Activated T-cell treated with anti-CD3 and anti-CD28 coated beads for 48 hours (primary cell): Measurements from ENCODE around the gene CHST11.

Source experiments
- DNase-seq: peaks from one replicate; pipeline ENCODE4 v3.0.0-alpha.2; 2020; ENCODE audit warnings: low read depth

CHST11 gene

DNA sequence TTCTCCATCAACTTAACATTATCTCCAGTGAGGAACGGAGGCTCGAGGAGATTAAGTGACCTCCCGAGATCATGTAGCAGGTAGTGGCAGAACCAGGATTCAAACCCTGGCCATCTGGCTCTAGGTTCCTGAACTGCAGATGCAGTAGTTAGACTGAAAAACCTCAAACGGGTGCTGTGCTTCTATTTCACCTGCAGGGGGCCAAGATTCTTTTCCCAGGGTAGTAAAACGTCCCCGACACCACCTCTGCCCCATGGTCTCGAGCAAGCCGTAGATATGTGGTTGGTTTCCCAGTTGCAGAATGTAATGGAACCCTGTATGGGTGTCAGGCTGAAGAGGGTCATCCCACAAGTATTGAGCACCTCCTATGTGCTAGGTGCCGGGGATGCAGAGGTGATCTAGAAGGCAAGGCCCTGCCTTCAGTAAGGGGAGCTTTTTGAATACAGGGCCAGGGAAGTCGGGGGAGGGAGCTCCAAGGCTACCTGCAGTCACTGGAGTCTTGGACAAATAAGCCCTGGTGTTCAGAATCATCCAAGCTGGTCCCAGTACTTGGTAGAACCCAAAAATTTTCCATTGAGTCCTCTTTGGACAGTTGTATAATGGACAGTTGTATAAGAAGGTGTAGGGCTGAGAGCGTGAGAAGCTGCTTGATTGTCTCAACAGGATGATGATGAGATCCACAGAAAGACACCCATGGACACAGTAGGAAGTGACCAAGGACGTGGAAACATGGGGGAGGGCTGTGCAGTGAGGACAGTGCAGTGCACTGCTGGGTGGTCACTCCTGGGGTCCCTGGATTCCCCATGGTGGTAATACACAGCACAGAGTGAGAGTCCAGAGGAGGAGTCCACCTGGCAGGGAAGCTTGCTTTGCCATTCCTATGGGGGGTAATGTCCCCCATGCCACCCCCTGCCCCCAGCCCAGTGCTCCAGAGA lies 197.2 kb downstream of the CHST11 start:
- DNase-seq, result no peak

DNA sequence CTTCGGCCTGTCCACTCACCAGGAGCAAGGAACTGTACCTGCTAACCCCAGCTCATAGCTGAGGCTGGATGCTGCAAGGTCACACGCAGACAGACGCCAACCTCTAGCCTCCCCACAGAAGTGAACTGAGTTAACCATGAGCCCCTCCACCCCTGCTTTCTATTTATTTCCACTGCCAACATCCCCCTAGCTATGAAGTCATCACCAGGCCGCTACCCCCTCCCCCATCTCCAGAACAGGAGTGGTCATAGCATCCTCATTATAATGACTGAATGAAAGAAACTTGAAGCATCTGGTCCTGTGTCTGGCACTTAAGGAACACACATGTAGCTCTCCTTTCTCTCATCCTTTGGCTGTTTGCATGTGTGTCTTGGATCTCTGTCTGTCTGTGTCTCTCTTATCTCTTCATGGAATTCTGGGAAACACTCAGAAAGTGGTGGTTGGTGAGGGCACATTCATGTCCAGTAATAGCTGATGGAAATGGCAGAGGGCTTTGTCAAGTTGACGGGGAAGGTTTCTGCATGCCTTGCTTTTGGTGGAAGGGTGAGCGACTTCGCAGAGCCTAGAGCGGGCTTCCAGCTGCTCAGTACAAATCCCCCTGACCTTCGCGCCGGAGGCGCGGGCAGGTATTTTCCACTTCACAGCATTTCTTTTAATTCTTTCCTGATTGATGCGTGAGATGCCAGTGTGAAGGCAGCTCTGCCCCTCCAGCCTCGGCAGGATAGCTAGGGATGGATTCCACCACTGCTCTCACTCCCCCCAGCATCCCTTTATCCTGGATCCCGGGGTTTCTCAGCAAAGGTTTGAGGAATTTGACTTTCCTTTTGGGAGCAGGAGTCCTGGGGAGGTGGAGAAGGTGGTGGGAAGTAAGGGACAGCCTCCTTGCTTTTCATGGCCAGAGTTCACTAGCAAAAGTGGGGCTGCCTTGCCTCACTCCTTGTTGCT lies 198.2 kb downstream of the CHST11 start:
- DNase-seq, result no peak

DNA sequence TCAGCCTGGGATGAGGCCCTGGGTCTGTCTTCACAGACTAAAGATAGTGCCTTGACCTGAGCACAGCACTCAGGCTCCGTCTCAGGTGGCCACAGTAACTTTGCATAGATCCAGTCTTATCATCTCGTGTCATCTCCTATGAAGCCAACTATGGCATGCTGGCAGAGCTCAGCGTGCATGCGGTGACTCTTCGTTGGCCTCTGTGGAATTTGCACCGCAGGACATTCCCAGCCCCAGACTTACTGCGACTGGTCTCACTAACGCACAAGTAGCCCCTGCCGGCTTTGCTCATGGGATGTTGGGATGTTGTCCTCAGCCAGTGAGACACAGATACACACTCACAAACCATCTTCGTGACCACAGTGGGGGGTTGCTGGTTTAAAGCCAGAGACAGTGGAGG lies 199.6 kb downstream of the CHST11 start:
- DNase-seq, result no peak

DNA sequence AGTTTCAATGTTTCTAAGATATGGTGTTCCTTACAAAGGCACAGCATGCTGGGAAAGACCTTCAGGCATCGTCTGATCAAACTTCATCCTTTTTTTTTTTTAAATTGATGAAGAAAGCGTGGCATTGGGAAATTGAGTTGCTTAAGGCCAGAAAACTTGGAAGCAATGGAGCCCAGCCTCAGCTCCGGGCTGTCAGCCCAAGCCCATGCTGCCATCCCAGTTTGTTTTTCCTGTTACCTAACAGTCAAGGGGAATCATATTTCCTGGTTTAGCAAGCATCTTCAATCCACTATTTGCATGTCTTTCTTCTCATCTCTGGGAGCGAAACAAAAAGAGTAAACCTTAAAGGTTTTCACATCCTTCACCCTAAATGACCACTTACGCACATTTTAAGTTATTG lies 200.2 kb downstream of the CHST11 start:
- no peak for DNase-seq

DNA sequence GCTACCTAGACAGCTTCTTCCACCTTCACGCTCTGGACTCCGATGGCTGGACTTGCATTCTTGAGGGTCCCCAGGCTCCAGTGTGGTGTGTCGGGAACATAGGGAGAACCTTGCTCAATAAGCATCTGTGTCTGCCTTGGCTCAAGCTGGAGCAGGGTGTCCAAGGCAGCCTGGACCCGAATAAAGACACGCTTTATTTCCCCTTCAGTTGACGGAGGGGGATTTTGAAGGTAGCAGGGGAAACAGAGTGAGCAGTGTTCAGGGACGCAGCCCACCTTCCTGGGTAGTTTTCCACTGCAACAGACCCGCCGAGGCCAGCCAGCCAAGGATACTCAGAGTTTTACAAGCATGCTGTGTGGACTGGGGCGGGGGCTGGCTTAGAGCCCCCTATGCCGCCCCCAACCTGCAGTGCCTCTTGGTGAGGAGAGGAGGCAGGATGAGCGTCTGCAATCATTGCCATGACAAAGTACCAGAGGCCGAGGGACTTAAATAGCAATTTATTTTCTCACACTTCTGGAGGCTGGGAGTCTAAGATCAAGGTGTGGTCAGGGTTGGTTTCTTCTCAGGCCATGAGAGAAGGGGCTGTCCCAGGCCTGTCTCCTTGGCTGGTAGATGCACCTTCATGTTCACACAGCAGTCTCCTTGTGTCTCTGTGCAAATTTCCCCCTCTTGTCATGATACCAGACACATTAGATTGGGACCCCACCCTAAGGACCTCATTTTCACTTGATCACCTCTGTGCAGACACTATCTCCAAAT lies 201.2 kb downstream of the CHST11 start:
- DNase-seq, result no peak

DNA sequence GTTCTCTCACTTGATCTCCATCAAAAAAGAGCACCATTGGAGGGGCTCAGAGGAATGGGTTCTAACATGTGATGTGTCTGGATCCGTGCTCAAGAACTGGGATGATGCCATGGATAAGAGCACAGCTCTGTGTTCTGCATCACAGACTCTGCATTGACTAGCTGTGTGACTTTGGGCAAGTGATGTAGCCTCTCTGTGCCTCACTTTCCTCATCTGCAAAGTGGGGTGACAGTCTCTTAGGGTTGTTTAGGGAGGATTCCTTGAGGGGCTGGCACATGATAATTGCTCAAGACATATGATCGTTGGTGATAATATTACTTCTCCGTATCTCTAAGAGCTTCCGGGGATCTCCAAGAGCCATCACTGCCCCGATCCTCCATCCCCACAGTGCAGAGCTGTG lies 202.3 kb downstream of the CHST11 start:
- DNase-seq, result no peak

DNA sequence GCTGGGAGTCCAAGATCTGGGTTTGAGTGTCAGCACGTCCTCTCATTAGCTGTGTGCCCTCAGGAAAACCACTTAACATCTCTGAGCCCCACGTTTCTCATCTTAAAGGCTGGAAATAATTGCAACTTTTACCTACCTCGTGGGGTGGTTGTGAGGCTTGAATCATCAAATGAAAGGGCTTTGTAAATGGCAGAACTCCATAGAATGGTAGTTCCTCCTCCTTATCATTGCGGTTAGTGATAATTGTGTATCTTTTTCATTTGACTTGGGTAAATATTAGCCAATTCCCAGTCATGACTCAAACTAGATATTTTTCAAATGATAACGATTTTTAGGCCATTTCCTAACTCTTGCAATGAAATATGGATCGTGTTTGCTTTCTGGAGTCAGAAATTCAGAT lies 205.5 kb downstream of the CHST11 start:
- no peak for DNase-seq

DNA sequence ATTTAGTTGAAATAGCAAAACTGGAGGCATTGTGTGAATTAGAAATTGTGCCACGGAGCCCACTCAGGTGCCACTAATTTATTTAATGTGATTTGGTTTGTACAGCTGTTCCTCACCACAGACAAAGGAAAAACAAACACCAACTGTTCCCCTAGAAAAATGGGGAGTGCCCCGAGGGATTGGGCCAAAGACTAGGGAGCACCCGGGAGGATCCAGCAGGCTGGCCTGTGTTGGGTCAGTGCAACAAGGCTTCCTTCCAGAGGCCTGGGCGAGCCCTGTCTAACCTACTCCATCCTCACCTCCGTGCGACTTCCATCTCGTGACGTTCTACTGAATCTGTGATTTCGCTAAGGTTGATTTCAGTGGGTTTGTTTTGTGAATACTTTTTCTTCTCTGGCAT lies 206.2 kb downstream of the CHST11 start:
- no peak for DNase-seq

DNA sequence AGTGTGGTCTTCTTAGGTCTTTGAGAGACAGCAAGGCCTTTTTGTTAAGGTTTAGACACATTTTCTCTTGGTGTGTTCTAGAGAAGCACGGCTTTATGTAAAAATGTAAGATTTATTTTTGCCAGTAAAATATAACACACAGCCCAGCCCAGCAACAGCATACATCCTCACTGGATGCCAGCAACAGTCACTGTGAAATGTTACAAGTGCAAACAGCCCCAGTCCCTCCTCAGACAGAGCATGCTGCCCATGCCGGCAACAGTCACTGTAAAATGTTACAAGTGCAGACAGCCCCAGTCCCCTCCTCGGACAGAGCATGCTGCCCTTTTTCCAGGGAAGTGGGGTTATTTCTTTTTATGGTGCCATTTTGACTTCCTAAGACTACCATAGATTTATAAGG lies 207.6 kb downstream of the CHST11 start:
- DNase-seq, result no peak

DNA sequence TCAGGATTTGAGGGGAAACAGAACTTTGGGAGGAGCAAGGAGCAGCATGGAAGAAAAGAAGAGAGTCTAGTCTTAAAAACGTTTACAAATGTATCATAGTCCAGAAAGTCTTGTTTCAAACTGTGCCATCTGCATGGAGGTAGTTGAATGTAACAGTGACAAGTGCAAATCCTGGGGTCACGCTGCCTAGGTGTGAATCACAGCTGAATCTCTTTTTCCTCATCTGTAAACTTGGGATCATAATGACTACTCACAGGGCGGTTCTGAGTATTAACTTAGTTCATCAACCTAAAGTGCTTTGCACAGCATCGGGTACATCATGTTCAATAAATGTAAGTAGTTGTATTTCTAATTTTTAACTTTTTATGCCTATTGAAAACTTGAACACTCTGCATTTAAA lies 208.5 kb downstream of the CHST11 start:
- no peak for DNase-seq

DNA sequence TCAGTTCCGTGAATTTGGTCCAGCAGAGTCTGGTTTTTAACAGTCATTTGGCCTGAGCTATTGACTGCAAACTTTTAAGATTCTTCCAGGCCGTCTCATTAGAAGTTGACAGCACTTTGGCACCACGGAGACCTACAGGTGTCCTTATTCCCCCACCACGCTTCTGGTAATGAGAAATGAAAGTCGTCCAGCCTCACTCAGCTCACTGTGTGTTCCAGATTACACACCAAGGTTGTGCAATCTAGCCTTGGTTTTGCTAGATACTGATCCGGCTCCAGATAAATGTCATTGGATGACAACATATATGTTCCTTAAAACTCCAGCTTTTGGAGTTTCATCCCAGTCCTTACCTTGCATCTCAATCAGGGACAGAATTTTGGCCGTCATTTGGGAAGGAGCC lies 210.4 kb downstream of the CHST11 start:
- DNase-seq, result no peak

DNA sequence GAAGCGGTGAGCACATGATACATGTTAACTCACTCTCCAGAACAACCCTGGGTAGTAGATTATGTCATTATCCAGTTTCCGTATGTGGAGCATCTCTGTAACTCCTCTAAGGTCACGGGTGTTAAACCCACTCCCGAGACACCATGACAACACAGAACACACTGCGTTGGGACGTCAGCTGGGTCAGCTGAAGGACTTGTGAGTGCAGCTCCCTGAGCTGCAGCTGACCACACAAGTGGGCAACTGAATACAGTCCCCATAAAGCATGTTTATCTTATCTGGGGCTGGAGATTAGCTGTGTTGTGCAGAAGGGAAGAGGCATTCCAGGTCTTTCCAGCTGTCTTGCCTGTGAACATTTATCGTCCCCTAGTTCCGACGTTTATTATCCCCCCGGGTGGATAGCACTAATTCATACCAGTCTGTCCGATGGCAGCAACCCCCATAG lies 211.5 kb downstream of the CHST11 start:
- no peak for DNase-seq

DNA sequence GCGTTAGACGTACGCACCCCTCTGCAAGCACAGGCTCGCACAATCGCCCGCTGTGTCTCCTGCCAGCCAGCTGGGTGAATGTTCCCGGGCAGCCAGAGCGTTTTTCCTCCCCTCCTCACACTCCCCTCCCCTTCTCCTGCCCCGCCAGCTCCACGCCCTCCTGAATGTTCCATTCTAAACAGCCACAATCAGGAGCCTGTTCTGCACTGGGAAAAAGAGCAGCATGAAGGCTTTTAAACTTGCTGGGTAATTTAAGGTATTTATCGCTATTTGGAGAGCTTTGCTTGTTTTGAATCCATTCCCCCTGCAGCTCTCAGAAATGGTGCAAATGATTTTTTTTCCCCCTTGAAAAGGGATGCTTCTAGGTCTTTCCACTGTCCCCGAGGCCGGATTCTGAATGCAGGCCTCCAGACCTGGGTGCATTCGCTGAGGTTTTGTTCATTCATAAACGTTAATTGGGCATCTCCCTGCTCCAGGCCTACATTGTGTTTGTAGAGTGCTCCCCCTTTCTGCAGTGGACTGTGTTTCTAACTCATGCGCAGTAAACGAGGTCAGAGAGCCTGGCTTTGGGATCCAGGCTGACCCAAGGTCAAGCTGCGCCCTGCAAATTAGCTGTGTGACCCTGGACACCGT lies 212.5 kb downstream of the CHST11 start:
- no peak for DNase-seq

DNA sequence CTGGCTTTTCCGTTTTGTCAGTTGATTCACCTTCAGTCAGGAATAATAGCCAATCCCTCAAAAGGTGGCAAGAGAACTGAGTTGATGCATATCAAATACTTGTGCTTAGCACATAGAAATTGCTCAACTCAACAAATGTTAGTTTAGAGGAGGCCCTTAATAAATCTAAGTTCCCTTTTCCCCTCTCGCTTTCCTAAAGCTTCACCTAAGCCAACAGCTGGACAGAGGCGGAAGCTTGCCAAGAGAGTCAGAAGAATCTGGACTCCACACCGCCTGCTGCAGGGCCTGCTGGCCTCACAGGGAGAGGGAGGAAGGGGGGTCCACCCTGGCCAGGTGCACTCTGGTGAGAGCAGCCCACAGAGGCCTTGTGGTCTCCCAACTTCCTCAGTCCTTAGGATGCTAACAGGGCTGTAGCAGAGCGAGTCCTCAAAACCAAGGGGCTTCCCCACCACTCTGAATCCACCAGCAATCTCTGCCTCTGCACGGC lies 213.1 kb downstream of the CHST11 start:
- no peak for DNase-seq

DNA sequence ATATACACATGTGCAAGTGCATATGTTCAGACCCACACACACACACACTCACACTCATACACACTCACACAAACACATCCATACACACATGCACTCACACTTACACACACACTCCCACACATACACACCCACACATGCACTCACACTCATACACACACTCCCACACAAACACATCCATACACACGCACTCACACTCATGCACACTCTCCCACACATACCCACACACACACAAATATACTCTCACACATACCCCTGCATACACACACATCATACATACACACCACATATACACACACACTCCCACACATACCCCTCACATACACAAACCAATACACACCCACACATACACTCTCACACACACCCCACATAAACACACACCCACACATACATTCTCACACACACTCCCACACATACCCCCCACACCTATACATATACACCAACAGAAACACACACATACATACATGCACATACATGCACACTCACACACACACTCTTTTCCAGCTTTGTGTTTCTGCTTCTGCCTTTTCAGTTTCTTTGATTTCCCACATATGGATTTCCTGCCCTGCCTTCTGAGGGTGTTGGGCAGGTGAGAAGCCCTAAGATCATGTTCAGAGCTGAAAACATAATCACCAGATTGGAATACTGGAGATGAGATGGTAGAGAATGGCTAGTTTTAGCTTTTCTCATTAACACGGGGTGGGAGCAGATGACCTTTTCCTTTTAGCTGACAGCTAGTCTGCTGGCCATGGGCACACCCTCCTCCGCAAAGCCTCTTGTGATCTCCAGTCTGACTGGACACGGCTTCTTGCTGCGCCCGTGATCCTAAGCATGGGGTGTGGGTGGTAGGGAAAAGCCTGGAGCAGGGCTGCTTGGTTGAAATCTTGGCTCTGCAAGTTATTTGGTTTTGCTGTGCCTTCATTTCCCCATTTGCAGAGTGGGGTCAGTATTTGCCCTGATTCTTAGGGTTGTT lies 214.0 kb downstream of the CHST11 start:
- DNase-seq, result no peak

DNA sequence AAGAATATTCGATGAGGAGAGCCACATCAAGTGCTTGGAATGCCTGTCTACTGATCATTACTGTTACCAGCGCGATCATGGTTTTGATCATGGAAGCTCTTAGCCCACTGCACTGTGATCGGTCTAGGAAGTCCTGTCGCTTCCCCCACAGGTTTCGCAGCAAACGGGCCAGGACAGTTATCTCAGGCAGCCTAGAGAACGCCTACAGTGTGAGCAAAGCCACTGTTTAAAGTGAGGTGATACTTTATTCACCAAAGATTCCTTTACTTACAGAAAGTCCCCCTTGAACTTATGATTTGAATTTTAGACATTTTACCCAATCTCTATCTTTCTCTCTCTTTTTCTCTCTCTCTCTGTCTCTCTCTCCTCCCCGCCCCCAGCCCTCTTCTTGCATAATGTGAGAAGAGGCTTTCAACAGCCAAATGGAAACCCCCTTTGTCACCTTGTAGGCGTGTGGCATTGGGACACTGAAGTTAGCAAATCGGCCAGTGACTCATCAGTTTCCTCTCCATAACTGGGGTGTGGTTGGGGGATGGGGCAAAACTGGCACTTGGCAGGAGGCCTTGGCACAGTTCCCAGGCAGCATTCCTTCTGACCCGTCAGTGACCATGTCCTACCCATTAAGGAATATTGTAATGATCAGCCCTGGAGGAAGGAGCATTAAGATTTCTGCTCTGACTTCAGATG lies 214.8 kb downstream of the CHST11 start:
- peak; percentile 78 for DNase-seq

DNA sequence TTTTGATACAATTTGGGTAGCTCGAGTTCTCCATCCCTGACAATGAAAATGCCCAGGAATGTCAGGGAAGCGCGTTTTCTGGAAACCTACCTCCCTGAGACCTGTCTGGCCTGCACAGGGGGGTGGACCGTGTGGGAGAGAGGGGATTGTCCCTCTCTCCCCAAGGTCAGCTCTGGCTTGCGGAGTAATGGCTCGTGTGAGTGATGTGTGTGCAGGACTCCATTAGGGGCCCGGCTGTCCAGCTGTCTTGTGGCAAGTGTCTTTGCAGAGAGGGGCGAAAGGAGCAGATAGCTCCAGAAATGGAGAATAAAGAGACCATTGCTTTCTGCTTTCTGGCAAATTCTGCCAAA lies 215.3 kb downstream of the CHST11 start:
- DNase-seq, result no peak

DNA sequence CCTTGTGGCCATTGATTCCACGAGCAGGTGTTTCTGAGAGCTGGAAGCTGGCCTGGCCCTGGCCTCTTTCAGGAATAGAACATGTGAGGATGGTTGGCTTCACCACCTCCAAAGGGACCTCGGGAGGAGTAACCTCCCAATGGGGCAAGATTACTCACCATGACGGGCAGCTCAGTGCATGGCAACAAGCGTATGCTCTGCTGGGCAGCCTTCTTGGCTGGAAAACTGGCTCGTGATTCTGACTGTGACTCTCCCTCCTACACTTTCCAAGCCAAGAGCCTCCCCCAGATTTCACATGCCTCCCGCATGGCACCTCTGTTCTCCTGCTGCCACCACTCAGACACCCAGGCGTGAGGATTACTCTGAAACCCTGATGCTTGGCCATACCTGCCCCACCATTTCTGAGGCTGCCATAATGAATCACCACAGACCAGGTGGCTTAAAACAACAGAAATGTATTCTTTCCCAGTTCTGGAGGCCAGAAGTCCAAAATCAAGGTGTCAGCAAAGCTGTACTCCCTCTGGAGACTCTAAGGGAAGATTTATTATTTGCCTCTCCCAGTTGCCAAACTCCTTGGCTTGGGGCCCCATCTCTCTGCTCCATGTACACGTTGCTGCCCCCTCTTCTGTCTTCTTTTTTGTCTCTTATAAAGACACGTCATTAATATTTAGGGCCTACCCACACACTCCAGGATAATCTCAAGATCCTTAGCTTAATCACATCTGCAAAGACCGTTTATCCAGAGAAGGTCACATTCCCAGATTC lies 215.9 kb downstream of the CHST11 start:
- no peak for DNase-seq

DNA sequence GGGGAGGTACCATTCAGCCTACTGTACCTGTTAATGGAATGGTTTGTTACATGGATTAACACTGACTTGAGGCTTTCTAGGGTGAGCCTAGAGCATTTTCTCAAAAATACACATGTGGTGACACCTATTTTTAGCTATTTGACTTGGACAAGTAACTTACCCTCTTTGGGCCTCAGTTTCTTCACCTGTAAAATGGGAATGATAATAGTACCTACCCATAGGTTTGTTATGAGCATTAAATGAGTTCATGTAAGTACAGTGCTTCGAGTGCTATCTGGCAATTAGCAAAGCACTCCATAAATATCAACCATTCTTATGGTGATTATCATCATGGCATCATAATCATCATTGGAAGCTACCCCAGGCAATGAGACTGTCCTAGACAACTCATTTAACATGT lies 216.5 kb downstream of the CHST11 start:
- no peak for DNase-seq
